ENCODE measurements around the gene CSTF3. TPM values are rescaled to one million over a fixed set of nuclear protein-coding genes. Genes with fewer than 3 reads are reported as not detected.

The CSTF3 gene
- total RNA-seq, 1 experiment from 2014 or later: 45.6 TPM

DNA sequence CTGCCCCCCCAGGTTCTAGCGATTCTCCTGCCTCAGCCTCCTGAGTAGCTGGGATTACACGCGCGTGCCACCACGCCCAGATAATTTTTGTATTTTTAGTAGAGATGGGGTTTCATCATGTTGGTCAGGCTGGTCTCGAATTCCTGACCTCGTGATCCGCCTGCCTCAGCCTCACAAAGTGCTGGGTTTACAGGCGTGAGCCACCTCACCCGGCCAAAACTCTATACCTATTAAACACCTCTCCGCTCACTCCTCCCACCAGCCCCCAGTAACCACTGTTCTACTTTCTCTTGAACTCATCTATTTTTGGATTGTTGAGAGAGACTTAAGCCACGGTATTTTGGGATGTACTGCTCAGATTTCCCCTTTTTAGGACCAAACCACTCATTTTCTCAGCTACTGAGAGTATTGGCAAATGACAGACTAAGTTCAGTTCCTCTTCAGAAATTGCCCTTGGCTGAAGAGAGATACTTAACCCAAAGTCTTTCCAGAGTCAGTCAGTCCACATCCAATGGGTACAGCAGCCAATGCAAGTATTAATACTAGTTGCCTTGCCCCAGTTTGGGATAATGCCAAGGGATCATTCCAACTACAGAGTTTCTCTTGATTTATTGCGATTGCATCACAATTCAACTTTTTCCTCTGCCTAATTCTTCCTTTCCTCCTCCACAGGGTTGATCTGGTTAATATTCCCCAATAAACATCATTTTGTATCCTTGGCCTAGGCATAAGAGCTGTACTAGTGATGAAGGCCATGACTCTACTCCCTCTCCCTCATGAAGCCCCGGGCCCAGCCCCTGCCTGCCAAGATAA, 36.8 kb upstream of the CSTF3 start:
- TF ChIP-seq, protein P1, sequence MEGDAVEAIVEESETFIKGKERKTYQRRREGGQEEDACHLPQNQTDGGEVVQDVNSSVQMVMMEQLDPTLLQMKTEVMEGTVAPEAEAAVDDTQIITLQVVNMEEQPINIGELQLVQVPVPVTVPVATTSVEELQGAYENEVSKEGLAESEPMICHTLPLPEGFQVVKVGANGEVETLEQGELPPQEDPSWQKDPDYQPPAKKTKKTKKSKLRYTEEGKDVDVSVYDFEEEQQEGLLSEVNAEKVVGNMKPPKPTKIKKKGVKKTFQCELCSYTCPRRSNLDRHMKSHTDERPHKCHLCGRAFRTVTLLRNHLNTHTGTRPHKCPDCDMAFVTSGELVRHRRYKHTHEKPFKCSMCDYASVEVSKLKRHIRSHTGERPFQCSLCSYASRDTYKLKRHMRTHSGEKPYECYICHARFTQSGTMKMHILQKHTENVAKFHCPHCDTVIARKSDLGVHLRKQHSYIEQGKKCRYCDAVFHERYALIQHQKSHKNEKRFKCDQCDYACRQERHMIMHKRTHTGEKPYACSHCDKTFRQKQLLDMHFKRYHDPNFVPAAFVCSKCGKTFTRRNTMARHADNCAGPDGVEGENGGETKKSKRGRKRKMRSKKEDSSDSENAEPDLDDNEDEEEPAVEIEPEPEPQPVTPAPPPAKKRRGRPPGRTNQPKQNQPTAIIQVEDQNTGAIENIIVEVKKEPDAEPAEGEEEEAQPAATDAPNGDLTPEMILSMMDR (conservative IDR thresholded peaks at IDR 0.05): no peak
- TF ChIP-seq EZH2 (IDR thresholded peaks at IDR 0.05; ENCODE audit: low read depth): no peak
- Histone ChIP-seq H4K20me1 (ENCODE audit: insufficient read depth) (no peaks in the 10 kb centered on the region), H2AFZ (no peak overlapping the region), H3K36me3 (ENCODE audit: low read depth) (no peaks in the 10 kb centered on the region), H3K27me3 (ENCODE audit: insufficient read depth, low read depth) (no peaks in the 10 kb centered on the region), H3K9me2 (ENCODE audit: insufficient read depth) (no peaks in the 10 kb centered on the region), H3K9me3 (ENCODE audit: insufficient read depth, low read depth) (no peaks in the 10 kb centered on the region), H3K27ac (no peak overlapping the region), H3F3A (ENCODE audit: insufficient read depth, low read depth) (no peaks in the 10 kb centered on the region), H3K4me2 (no peak overlapping the region), H3K4me1 (replicated peaks; ENCODE audit: insufficient read depth) (no peaks in the 10 kb centered on the region), H3K79me2 (ENCODE audit: low read depth) (no peaks in the 10 kb centered on the region), H3K4me3 (no peak overlapping the region)
- no TSS peak for BruUV-seq (replicated peaks)
- intact Hi-C loops (cut with micrococcal nuclease; ENCODE audit: unreplicated experiment): no loop called here
- CTCF ChIA-PET: no interaction called here
- POLR2A ChIA-PET (ENCODE audit: unreplicated experiment): no interaction called here
- no peak for DNase-seq

- TF ChIP-seq, protein P1 (conservative IDR thresholded peaks at IDR 0.05): no peak
- no peak for TF ChIP-seq EZH2 (IDR thresholded peaks at IDR 0.05; ENCODE audit: low read depth)
- Histone ChIP-seq H3K4me1 (replicated peaks; ENCODE audit: insufficient read depth) (no peaks in the 10 kb centered on the region), H3K36me3 (ENCODE audit: low read depth) (no peaks in the 10 kb centered on the region), H3K9me2 (ENCODE audit: insufficient read depth) (no peaks in the 10 kb centered on the region), H3K27ac (no peak overlapping the region), H4K20me1 (ENCODE audit: insufficient read depth) (no peaks in the 10 kb centered on the region), H3K79me2 (ENCODE audit: low read depth) (no peaks in the 10 kb centered on the region), H3K27me3 (ENCODE audit: insufficient read depth, low read depth) (no peaks in the 10 kb centered on the region), H3K4me2 (no peak overlapping the region), H2AFZ (peak overlapping the region; percentile 9; the same call in 1 of the 2 replicates), H3K4me3 (no peak overlapping the region), H3F3A (ENCODE audit: insufficient read depth, low read depth) (no peaks in the 10 kb centered on the region), H3K9me3 (ENCODE audit: insufficient read depth, low read depth) (no peaks in the 10 kb centered on the region)
- POLR2A ChIA-PET (ENCODE audit: unreplicated experiment): no interaction called here
- DNase-seq: peak in 1 of 2 experiments; percentile 67
- intact Hi-C loops (cut with micrococcal nuclease; ENCODE audit: unreplicated experiment): no loop called here
- BruUV-seq (replicated peaks): no TSS peak
- CTCF ChIA-PET: no interaction called here
Observed at GRCh38 chr11:33195462-33196173, 34.3 kb upstream of the CSTF3 start.

GRCh38 chr11:33194455-33194854, 33.2 kb upstream of the CSTF3 start:
- Histone ChIP-seq H3K27ac (no peak overlapping the region), H2AFZ (no peak overlapping the region), H4K20me1 (ENCODE audit: insufficient read depth) (no peaks in the 10 kb centered on the region), H3K36me3 (ENCODE audit: low read depth) (no peaks in the 10 kb centered on the region), H3F3A (ENCODE audit: insufficient read depth, low read depth) (no peaks in the 10 kb centered on the region), H3K9me2 (ENCODE audit: insufficient read depth) (no peaks in the 10 kb centered on the region), H3K27me3 (ENCODE audit: insufficient read depth, low read depth) (no peaks in the 10 kb centered on the region), H3K9me3 (ENCODE audit: insufficient read depth, low read depth) (no peaks in the 10 kb centered on the region), H3K4me2 (no peak overlapping the region), H3K4me1 (replicated peaks; ENCODE audit: insufficient read depth) (no peaks in the 10 kb centered on the region), H3K79me2 (ENCODE audit: low read depth) (no peaks in the 10 kb centered on the region), H3K4me3 (no peak overlapping the region)
- BruUV-seq (replicated peaks): no TSS peak
- no peak for DNase-seq
- POLR2A ChIA-PET (ENCODE audit: unreplicated experiment): no interaction called here
- TF ChIP-seq EZH2 (IDR thresholded peaks at IDR 0.05; ENCODE audit: low read depth): no peak
- TF ChIP-seq, protein P1 (conservative IDR thresholded peaks at IDR 0.05): no peak
- CTCF ChIA-PET: no interaction called here
- intact Hi-C loops (cut with micrococcal nuclease; ENCODE audit: unreplicated experiment): no loop called here
